Left renal cortex interstitium (tissue), 4 donors: ENCODE data around the gene NCKAP5. TPM values are rescaled to one million over a fixed set of nuclear protein-coding genes. Genes with fewer than 3 reads are reported as not detected.

Experiments
- DNase-seq, 4 donors: peaks; one replicate each; pipeline ENCODE4 v3.0.0-alpha.2; 2013; ENCODE audit warnings: low read depth in 4 of 4, low spot score in 2 of 4, missing footprints in 1 of 4
- polyA plus RNA-seq, 4 donors: library from polyadenylated mRNA; unstranded; fragments of 120-200 nt; gene quantifications; one replicate each; pipeline ENCODE4 v1.2.1, GENCODE V29; 2013; ENCODE audit not compliant: insufficient read length in 4 of 4

Gene NCKAP5
- polyA plus RNA-seq, 4 donors, result 5.9 to 8.1 (median 7.0) TPM

GRCh38 chr2:133177196-133177595, 391.1 kb downstream of the NCKAP5 start:
- no peak for DNase-seq

GRCh38 chr2:133175926-133176325, 392.3 kb downstream of the NCKAP5 start:
- DNase-seq, result no peak

GRCh38 chr2:133173224-133173623, 395.0 kb downstream of the NCKAP5 start:
- no peak for DNase-seq

GRCh38 chr2:133171393-133172004, 396.8 kb downstream of the NCKAP5 start:
- DNase-seq, result peak; percentile 29 to 65 (median 54)

GRCh38 chr2:133169274-133169912, 398.9 kb downstream of the NCKAP5 start:
- no peak for DNase-seq

- no peak for DNase-seq
Measured at GRCh38 chr2:133167990-133168389, 400.3 kb downstream of the NCKAP5 start.

- DNase-seq, result no peak
Measured at GRCh38 chr2:133167223-133167622, 401.0 kb downstream of the NCKAP5 start.

- no peak for DNase-seq
Measured at GRCh38 chr2:133166031-133166430, 402.2 kb downstream of the NCKAP5 start.

- DNase-seq, result no peak
Measured at GRCh38 chr2:133163111-133163510, 405.2 kb downstream of the NCKAP5 start.

- DNase-seq, result no peak
Measured at GRCh38 chr2:133158442-133158841, 409.8 kb downstream of the NCKAP5 start.

GRCh38 chr2:133158024-133158423, 410.2 kb downstream of the NCKAP5 start:
- DNase-seq, result no peak

- no peak for DNase-seq
Measured at GRCh38 chr2:133157141-133157540, 411.1 kb downstream of the NCKAP5 start.

GRCh38 chr2:133152801-133153200, 415.5 kb downstream of the NCKAP5 start:
- DNase-seq, result no peak

- no peak for DNase-seq
Measured at GRCh38 chr2:133148187-133148586, 420.1 kb downstream of the NCKAP5 start.

GRCh38 chr2:133146893-133147292, 421.4 kb downstream of the NCKAP5 start:
- DNase-seq, result no peak

- no peak for DNase-seq
Measured at GRCh38 chr2:133143645-133144044, 424.6 kb downstream of the NCKAP5 start.

GRCh38 chr2:133142087-133142486, 426.2 kb downstream of the NCKAP5 start:
- DNase-seq, result no peak

GRCh38 chr2:133140620-133141019, 427.6 kb downstream of the NCKAP5 start:
- no peak for DNase-seq

GRCh38 chr2:133139847-133140533, 428.3 kb downstream of the NCKAP5 start:
- no peak for DNase-seq

- DNase-seq, result no peak
Measured at GRCh38 chr2:133138693-133139092, 429.6 kb downstream of the NCKAP5 start.

- no peak for DNase-seq
Measured at GRCh38 chr2:133135035-133135654, 433.1 kb downstream of the NCKAP5 start.
